GM19452 (cell line): Measurements from ENCODE around the gene PSKH1.

Experiments
- ATAC-seq: cut with Tn5 transposase; IDR thresholded peaks from one replicate; pipeline ENCODE4 v1.9.1; 2021; ENCODE audit not compliant: unreplicated experiment

PSKH1 gene

DNA sequence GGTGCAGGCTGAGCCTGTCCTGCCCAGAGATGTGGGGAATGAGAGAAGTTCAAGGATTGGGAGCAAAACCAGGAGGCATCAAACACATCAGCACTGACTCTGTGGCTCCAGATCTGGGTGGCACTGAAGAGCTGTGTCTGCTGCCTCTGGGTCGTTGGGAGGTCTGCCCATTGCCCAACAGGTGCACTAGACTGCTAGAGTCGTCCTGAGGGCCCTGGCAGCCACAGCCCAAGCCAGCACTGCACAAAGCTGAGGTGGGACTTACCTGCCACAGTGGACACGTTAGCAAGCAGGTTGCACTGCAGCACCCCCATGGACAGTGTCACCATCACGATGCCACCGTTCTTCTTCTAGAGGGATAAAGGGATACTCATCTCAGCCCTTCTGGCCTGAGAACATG, 84.0 kb downstream of the PSKH1 start:
- ATAC-seq: no peak

GRCh38 chr16:67977469-67978227, 84.6 kb downstream of the PSKH1 start:
- no peak for ATAC-seq
